Motor neuron (in vitro differentiated cells): ENCODE results near the gene PDE8A. TPM values are rescaled to one million over a fixed set of nuclear protein-coding genes. Genes with fewer than 3 reads are reported as not detected.

Experiments
- ATAC-seq, 8 experiments: fragments of 200-7000 bp; cut with Tn5 transposase; replicated peaks in 6 of 8; 2 replicates each; pipeline ENCODE4 v1.8.0; 2021; ENCODE audit warnings: mild to moderate bottlenecking in 8 of 8, moderate library complexity in 8 of 8
- H3K27ac ChIP-seq, 2 donors: fragments of 250-450 bp; sonication (Bioruptor Pico); 2 replicates each; pipeline ENCODE4 v1.9.0; 2021; ENCODE audit warnings: antibody characterized with exemption in 2 of 2, mild to moderate bottlenecking in 2 of 2, moderate library complexity in 1 of 2
- H3K4me1 ChIP-seq, 2 donors: fragments of 250-450 bp; sonication (Bioruptor Pico); replicated peaks in 1 of 2; 2 replicates each; pipeline ENCODE4 v1.6.1; 2021; ENCODE audit warnings: antibody characterized with exemption in 2 of 2, mild to moderate bottlenecking in 2 of 2, moderate library complexity in 1 of 2
- H3K4me3 ChIP-seq, 5 donors: fragments of 250-450 bp; sonication (Bioruptor Pico); 2 replicates each; pipeline ENCODE4 v1.9.0; 2021; ENCODE audit warnings: antibody characterized with exemption in 5 of 5, mild to moderate bottlenecking in 5 of 5, moderate library complexity in 4 of 5
- WGBS, 10 experiments: fragments of 450-650 bp; shearing (Covaris generic); methylation state at CpG; one replicate each; pipeline ENCODE4 v1.0.0; 2022; 5-methylcytosine and 5-hydroxymethylcytosine counted together
- in situ Hi-C, 9 experiments: fragments of 400-800 bp; cut with MboI; loops; one replicate each; pipeline ENCODE4 v1.15.0; 2021; ENCODE audit warnings: low sequenced_read_pairs in 9 of 9, low pct_unique_long_range_greater_than_20kb in 2 of 9; ENCODE audit not compliant: unreplicated experiment in 9 of 9
- total RNA-seq, 8 experiments: library from RNA; unstranded; fragments of 300-600 nt; gene quantifications; 2 replicates each; pipeline versions ENCODE4 v1.2.3 to v1.2.4, GENCODE V29; 2022

Gene PDE8A
- total RNA-seq, 8 experiments from 2014 or later = 6.2 to 81.4 (median 28.2) TPM

GRCh38 chr15:85097250-85097649, 115.6 kb downstream of the PDE8A start:
- no peak overlapping the region for H3K27ac ChIP-seq
- WGBS, 10 experiments = 100% methylated on average over 1 to 2 of the region's 5 CpGs; no CpG with 5 or more reads in 8 of the 10 experiments
- no peaks in the 10 kb centered on the region for H3K4me1 ChIP-seq
- no peak overlapping the region for H3K4me3 ChIP-seq
- no peak for ATAC-seq
- in situ Hi-C loops = no loop called here

- ATAC-seq = no peak
These were observed 116.1 kb downstream of the PDE8A start for GRCh38 chr15:85097725-85098124.

GRCh38 chr15:85099195-85099803, 117.6 kb downstream of the PDE8A start:
- in situ Hi-C loops = no loop called here
- Histone ChIP-seq H3K4me3 (no peak overlapping the region), H3K4me1 (no peaks in the 10 kb centered on the region), H3K27ac (no peak overlapping the region)
- 67 to 100% (median 95%) methylated on average over 1 to 9 of the region's 10 CpGs for WGBS, 10 experiments
- ATAC-seq = no peak

More at GRCh38 chr15:85097725-85098124, 116.1 kb downstream of the PDE8A start:
- no peaks in the 10 kb centered on the region for H3K4me1 ChIP-seq
- H3K27ac ChIP-seq = no peak overlapping the region
- 55 to 100% (median 86%) methylated on average over 1 to 2 of the region's 2 CpGs; no CpG with 5 or more reads in 1 of the 10 experiments for WGBS, 10 experiments
- in situ Hi-C loops = no loop called here
- H3K4me3 ChIP-seq = no peak overlapping the region

- in situ Hi-C loops = no loop called here
- H3K4me3 ChIP-seq = no peak overlapping the region
- WGBS, 10 experiments = 82 to 100% (median 96%) methylated on average over 2 to 9 of the region's 10 CpGs; no CpG with 5 or more reads in 1 of the 10 experiments
- H3K4me1 ChIP-seq = no peaks in the 10 kb centered on the region
- H3K27ac ChIP-seq = no peak overlapping the region
- ATAC-seq = no peak
These were observed 118.7 kb downstream of the PDE8A start for GRCh38 chr15:85100186-85100937.

- 60 to 100% (median 94%) methylated on average over 1 to 2 of the region's 2 CpGs; no CpG with 5 or more reads in 2 of the 10 experiments for WGBS, 10 experiments
- no peaks in the 10 kb centered on the region for H3K4me1 ChIP-seq
- in situ Hi-C loops = no loop called here
- H3K4me3 ChIP-seq = no peak overlapping the region
- no peak overlapping the region for H3K27ac ChIP-seq
- no peak for ATAC-seq
These were observed 122.9 kb downstream of the PDE8A start for GRCh38 chr15:85104584-85104983.

- ATAC-seq = no peak
- no peak overlapping the region for H3K27ac ChIP-seq
- in situ Hi-C loops = no loop called here
- H3K4me1 ChIP-seq = no peaks in the 10 kb centered on the region
- 67 to 100% (median 92%) methylated on average over 1 to 3 of the region's 4 CpGs; no CpG with 5 or more reads in 3 of the 10 experiments for WGBS, 10 experiments
- no peak overlapping the region for H3K4me3 ChIP-seq
These were observed 126.5 kb downstream of the PDE8A start for GRCh38 chr15:85108136-85108535.

- ATAC-seq = no peak
- no peak overlapping the region for H3K27ac ChIP-seq
- H3K4me3 ChIP-seq = no peak overlapping the region
- 57 to 100% (median 89%) methylated on average over 1 to 2 of the region's 2 CpGs for WGBS, 10 experiments
- in situ Hi-C loops = no loop called here
- H3K4me1 ChIP-seq = no peaks in the 10 kb centered on the region
These were observed 127.7 kb downstream of the PDE8A start for GRCh38 chr15:85109333-85109732.

- in situ Hi-C loops = no loop called here
- 36 to 100% (median 80%) methylated on average over 1 to 2 of the region's 3 CpGs; no CpG with 5 or more reads in 2 of the 10 experiments for WGBS, 10 experiments
- ATAC-seq = no peak
- Histone ChIP-seq H3K4me3 (no peak overlapping the region), H3K27ac (no peak overlapping the region), H3K4me1 (no peaks in the 10 kb centered on the region)
These were observed 131.3 kb downstream of the PDE8A start for GRCh38 chr15:85112997-85113396.

GRCh38 chr15:85114886-85115285, 133.2 kb downstream of the PDE8A start:
- no peak for ATAC-seq
- in situ Hi-C loops = no loop called here
- WGBS, 10 experiments = 38 to 100% (median 93%) methylated on average over 1 to 4 of the region's 4 CpGs; no CpG with 5 or more reads in 2 of the 10 experiments
- no peak overlapping the region for H3K4me3 ChIP-seq
- no peak overlapping the region for H3K27ac ChIP-seq
- no peaks in the 10 kb centered on the region for H3K4me1 ChIP-seq

- ATAC-seq = no peak
These were observed 134.4 kb downstream of the PDE8A start for GRCh38 chr15:85116066-85116465.

GRCh38 chr15:85116494-85116893, 134.8 kb downstream of the PDE8A start:
- in situ Hi-C loops = no loop called here
- H3K27ac ChIP-seq = no peak overlapping the region
- 60 to 100% (median 100%) methylated on average over 1 to 3 of the region's 3 CpGs; no CpG with 5 or more reads in 3 of the 10 experiments for whole genome bisulfite sequencing, 10 experiments
- H3K4me3 ChIP-seq = no peak overlapping the region
- ATAC-seq = no peak
- H3K4me1 ChIP-seq = no peaks in the 10 kb centered on the region

More at GRCh38 chr15:85116066-85116465, 134.4 kb downstream of the PDE8A start:
- 100% methylated on average over 1 of the region's 1 CpG; no CpG with 5 or more reads in 6 of the 10 experiments for WGBS, 10 experiments
- in situ Hi-C loops = no loop called here
- no peak overlapping the region for H3K4me3 ChIP-seq
- no peaks in the 10 kb centered on the region for H3K4me1 ChIP-seq
- H3K27ac ChIP-seq = no peak overlapping the region

GRCh38 chr15:85116925-85117646, 135.4 kb downstream of the PDE8A start:
- Histone ChIP-seq H3K27ac (no peak overlapping the region), H3K4me3 (no peak overlapping the region), H3K4me1 (no peaks in the 10 kb centered on the region)
- no peak for ATAC-seq
- 80 to 100% (median 100%) methylated on average over 1 to 3 of the region's 5 CpGs; no CpG with 5 or more reads in 4 of the 10 experiments for WGBS, 10 experiments
- in situ Hi-C loops = no loop called here

- no peak overlapping the region for H3K27ac ChIP-seq
- whole genome bisulfite sequencing, 10 experiments = 100% methylated on average over 1 to 2 of the region's 4 CpGs; no CpG with 5 or more reads in 8 of the 10 experiments
- in situ Hi-C loops = no loop called here
These were observed 136.5 kb downstream of the PDE8A start for GRCh38 chr15:85118173-85118572.

More at GRCh38 chr15:85118173-85118572, 136.5 kb downstream of the PDE8A start:
- Histone ChIP-seq H3K4me1 (no peaks in the 10 kb centered on the region), H3K4me3 (no peak overlapping the region)
- ATAC-seq = no peak
